Karpas-422 (cell line): Measurements from ENCODE around the gene WDR33. TPM values are rescaled to one million over a fixed set of nuclear protein-coding genes. Genes with fewer than 3 reads are reported as not detected.
"Not testable (repeated sequence)": the region's sequence is repeated elsewhere in the genome, so short reads cannot be mapped to it uniquely, and the experiment has no call there.

Source experiments
- DNase-seq: peaks from one replicate; pipeline ENCODE4 v3.0.0-alpha.2; 2015
- H2AFZ ChIP-seq: fragments of 200-600 bp; sonication (generic); 2 replicates; pipeline ENCODE4 v1.6.1; 2014; ENCODE audit warnings: antibody characterized with exemption, low read length, mixed read lengths
- H3K27ac ChIP-seq: fragments of 200-600 bp; sonication (generic); 2 replicates; pipeline ENCODE4 v1.5.1; 2014; ENCODE audit warnings: mild to moderate bottlenecking, low read length, moderate library complexity
- H3K27me3 ChIP-seq: fragments of 200-600 bp; sonication (generic); 2 replicates; pipeline ENCODE4 v1.6.1; 2014; ENCODE audit warnings: low read length, mixed read lengths
- H3K36me3 ChIP-seq: fragments of 200-600 bp; sonication (generic); 2 replicates; pipeline ENCODE4 v1.6.1; 2014; ENCODE audit warnings: low read length, mixed read lengths; ENCODE audit not compliant: insufficient read depth
- H3K4me1 ChIP-seq: fragments of 200-600 bp; sonication (generic); 2 replicates; pipeline ENCODE4 v1.6.1; 2014; ENCODE audit warnings: mild to moderate bottlenecking, low read length, mixed read lengths
- H3K4me2 ChIP-seq: fragments of 200-600 bp; sonication (generic); 2 replicates; pipeline ENCODE4 v1.6.1; 2014; ENCODE audit warnings: low read length, low read depth, mild to moderate bottlenecking; ENCODE audit not compliant: poor library complexity, severe bottlenecking
- H3K4me3 ChIP-seq: fragments of 200-600 bp; sonication (generic); 2 replicates; pipeline ENCODE4 v1.5.1; 2014; ENCODE audit warnings: mild to moderate bottlenecking, antibody characterized with exemption, low read length, mixed read lengths
- H3K79me2 ChIP-seq: fragments of 200-600 bp; sonication (generic); 2 replicates; pipeline ENCODE4 v1.6.1; 2014; ENCODE audit warnings: mild to moderate bottlenecking, low read length, mixed read lengths
- H3K9ac ChIP-seq: fragments of 200-600 bp; sonication (generic); 2 replicates; pipeline ENCODE4 v1.6.0; 2014; ENCODE audit warnings: low read length
- H3K9me2 ChIP-seq: fragments of 200-600 bp; sonication (generic), shearing (Covaris generic); replicated peaks from 2 replicates; pipeline ENCODE4 v1.6.0; 2014; ENCODE audit warnings: mild to moderate bottlenecking, low read length, moderate library complexity; ENCODE audit not compliant: insufficient read depth
- H3K9me3 ChIP-seq: fragments of 300-700, 200-600 bp; sonication (generic); 2 replicates; pipeline ENCODE4 v1.6.1; 2014; ENCODE audit warnings: low read length, mixed read lengths
- H4K20me1 ChIP-seq: fragments of 200-600 bp; sonication (generic); 2 replicates; pipeline ENCODE4 v1.6.1; 2014; ENCODE audit warnings: mild to moderate bottlenecking, antibody characterized with exemption, low read length, low read depth; ENCODE audit not compliant: insufficient read depth
- total RNA-seq: library from RNA; depleted of rRNA; stranded (reverse); fragments of >200 nt; shearing (Covaris generic); gene quantifications from 2 replicates; pipeline ENCODE4 v1.2.3, GENCODE V29; 2014; ENCODE audit warnings: low replicate concordance

WDR33 gene
- total RNA-seq, 1 experiment from 2014 or later, result 65.0 TPM

- H3K9ac ChIP-seq, H3K4me2 ChIP-seq, H3K9me2 ChIP-seq, H3K27me3 ChIP-seq, H3K9me3 ChIP-seq, H4K20me1 ChIP-seq, H2AFZ ChIP-seq, H3K4me3 ChIP-seq, H3K27ac ChIP-seq: not testable (repeated sequence)
- H3K4me1 ChIP-seq, result peaks cover 16% of the 10 kb centered on the region
- peak; percentile 61 for DNase-seq
- H3K79me2 ChIP-seq, result peaks cover 35% of the 10 kb centered on the region
- H3K36me3 ChIP-seq, result peaks cover 29% of the 10 kb centered on the region; the same call in 1 of the 2 replicates
Observed at GRCh38 chr2:127749537-127749936, 61.4 kb downstream of the WDR33 start.

GRCh38 chr2:127747621-127748020 lies 63.4 kb downstream of the WDR33 start:
- peaks cover 26% of the 10 kb centered on the region; the same call in 1 of the 2 replicates for H3K36me3 ChIP-seq
- no peaks in the 10 kb centered on the region for H3K9me3 ChIP-seq
- no peaks in the 10 kb centered on the region for H3K27me3 ChIP-seq
- peaks cover 13% of the 10 kb centered on the region for H3K4me1 ChIP-seq
- H3K79me2 ChIP-seq, result peaks cover 34% of the 10 kb centered on the region
- no peak overlapping the region for H2AFZ ChIP-seq
- H3K4me3 ChIP-seq, result no peak overlapping the region
- no peaks in the 10 kb centered on the region for H4K20me1 ChIP-seq
- no peak overlapping the region for H3K27ac ChIP-seq
- H3K9me2 ChIP-seq, result no peaks in the 10 kb centered on the region
- H3K9ac ChIP-seq, result no peak overlapping the region
- DNase-seq, result no peak
- H3K4me2 ChIP-seq, result no peak overlapping the region

GRCh38 chr2:127743477-127744026 lies 67.4 kb downstream of the WDR33 start:
- H3K36me3 ChIP-seq, result peaks cover 42% of the 10 kb centered on the region; the same call in 1 of the 2 replicates
- no peaks in the 10 kb centered on the region for H3K9me3 ChIP-seq
- H3K4me1 ChIP-seq, result peaks cover 8% of the 10 kb centered on the region
- no peaks in the 10 kb centered on the region for H3K27me3 ChIP-seq
- H2AFZ ChIP-seq, result no peak overlapping the region
- H3K79me2 ChIP-seq, result peaks cover 45% of the 10 kb centered on the region
- H3K4me3 ChIP-seq, result no peak overlapping the region
- H3K9me2 ChIP-seq, result no peaks in the 10 kb centered on the region
- H3K4me2 ChIP-seq, result no peak overlapping the region
- H4K20me1 ChIP-seq, result no peaks in the 10 kb centered on the region
- no peak overlapping the region for H3K27ac ChIP-seq
- H3K9ac ChIP-seq, result no peak overlapping the region
- no peak for DNase-seq

- no peak for DNase-seq
- Histone ChIP-seq H3K9me3 (no peaks in the 10 kb centered on the region), H3K9me2 (no peaks in the 10 kb centered on the region), H3K79me2 (peaks cover 57% of the 10 kb centered on the region), H2AFZ (no peak overlapping the region), H3K27ac (0 out of 2 replicates have a peak overlapping the region, but pooled peaks have one; percentile 5), H3K4me1 (peaks cover 17% of the 10 kb centered on the region), H3K4me2 (no peak overlapping the region), H3K9ac (no peak overlapping the region), H3K4me3 (no peak overlapping the region), H3K27me3 (no peaks in the 10 kb centered on the region), H3K36me3 (peaks cover 56% of the 10 kb centered on the region; the same call in 1 of the 2 replicates), H4K20me1 (no peaks in the 10 kb centered on the region)
Observed at GRCh38 chr2:127740665-127741288, 70.2 kb downstream of the WDR33 start.

- H3K4me2 ChIP-seq, result no peak overlapping the region
- H3K27ac ChIP-seq, result no peak overlapping the region
- H3K36me3 ChIP-seq, result peaks cover 49% of the 10 kb centered on the region; the same call in 1 of the 2 replicates
- peaks cover 62% of the 10 kb centered on the region for H3K79me2 ChIP-seq
- H3K9me2 ChIP-seq, result no peaks in the 10 kb centered on the region
- peaks cover 27% of the 10 kb centered on the region for H3K4me1 ChIP-seq
- no peaks in the 10 kb centered on the region for H4K20me1 ChIP-seq
- H3K27me3 ChIP-seq, result no peaks in the 10 kb centered on the region
- no peaks in the 10 kb centered on the region for H3K9me3 ChIP-seq
- no peak overlapping the region for H3K4me3 ChIP-seq
- H3K9ac ChIP-seq, result no peak overlapping the region
- no peak for DNase-seq
- H2AFZ ChIP-seq, result no peak overlapping the region
Observed at GRCh38 chr2:127739800-127740199, 71.2 kb downstream of the WDR33 start.

- Histone ChIP-seq H3K27ac (no peak overlapping the region), H3K4me2 (no peak overlapping the region), H3K4me1 (peaks cover 34% of the 10 kb centered on the region), H4K20me1 (no peaks in the 10 kb centered on the region), H3K9me3 (no peaks in the 10 kb centered on the region), H3K4me3 (no peak overlapping the region), H3K79me2 (peaks cover 57% of the 10 kb centered on the region), H3K9ac (no peak overlapping the region), H3K27me3 (no peaks in the 10 kb centered on the region), H3K36me3 (peaks cover 43% of the 10 kb centered on the region; the same call in 1 of the 2 replicates), H2AFZ (no peak overlapping the region), H3K9me2 (no peaks in the 10 kb centered on the region)
- no peak for DNase-seq
Observed at GRCh38 chr2:127737892-127738291, 73.1 kb downstream of the WDR33 start.

GRCh38 chr2:127735537-127736399 lies 75.2 kb downstream of the WDR33 start:
- no peak overlapping the region for H3K9ac ChIP-seq
- peaks cover 47% of the 10 kb centered on the region for H3K79me2 ChIP-seq
- H4K20me1 ChIP-seq, result no peaks in the 10 kb centered on the region
- H3K9me2 ChIP-seq, result no peaks in the 10 kb centered on the region
- no peak overlapping the region for H2AFZ ChIP-seq
- H3K27me3 ChIP-seq, result no peaks in the 10 kb centered on the region
- H3K4me3 ChIP-seq, result no peak overlapping the region
- no peak for DNase-seq
- peak overlapping the region; percentile 34 for H3K4me2 ChIP-seq
- H3K4me1 ChIP-seq, result peaks cover 26% of the 10 kb centered on the region
- H3K9me3 ChIP-seq, result no peaks in the 10 kb centered on the region
- H3K27ac ChIP-seq, result peak overlapping the region; percentile 65
- peaks cover 35% of the 10 kb centered on the region; the same call in 1 of the 2 replicates for H3K36me3 ChIP-seq

- H3K9me3 ChIP-seq, result no peaks in the 10 kb centered on the region
- peaks cover 26% of the 10 kb centered on the region for H3K4me1 ChIP-seq
- peak overlapping the region; percentile 65 for H3K27ac ChIP-seq
- DNase-seq, result no peak
- H3K4me2 ChIP-seq, result peak overlapping the region; percentile 34
- H3K79me2 ChIP-seq, result peaks cover 42% of the 10 kb centered on the region
- H3K36me3 ChIP-seq, result peaks cover 29% of the 10 kb centered on the region; the same call in 1 of the 2 replicates
- no peak overlapping the region for H2AFZ ChIP-seq
- no peaks in the 10 kb centered on the region for H3K27me3 ChIP-seq
- no peak overlapping the region for H3K4me3 ChIP-seq
- H3K9me2 ChIP-seq, result no peaks in the 10 kb centered on the region
- H4K20me1 ChIP-seq, result no peaks in the 10 kb centered on the region
- no peak overlapping the region for H3K9ac ChIP-seq
Observed at GRCh38 chr2:127735044-127735443, 75.9 kb downstream of the WDR33 start.
